Cortex of kidney (tissue), 1 donor: ENCODE measurements around the gene PDE2A.

Experiments
- DNase-seq: peaks from one replicate; lab custom pipeline; 2025; lab: John Stamatoyannopoulos, UW

The PDE2A gene

GRCh38 chr11:72635309-72635915 lies 38.8 kb downstream of the PDE2A start:
- DNase-seq = no peak

- DNase-seq = no peak
Observed at GRCh38 chr11:72634472-72635095, 39.6 kb downstream of the PDE2A start.

GRCh38 chr11:72634016-72634415 lies 40.2 kb downstream of the PDE2A start:
- no peak for DNase-seq

GRCh38 chr11:72633068-72633467 lies 41.2 kb downstream of the PDE2A start:
- no peak for DNase-seq

GRCh38 chr11:72631806-72632731 lies 42.2 kb downstream of the PDE2A start:
- no peak for DNase-seq

GRCh38 chr11:72630104-72630852 lies 43.9 kb downstream of the PDE2A start:
- no peak for DNase-seq

DNA sequence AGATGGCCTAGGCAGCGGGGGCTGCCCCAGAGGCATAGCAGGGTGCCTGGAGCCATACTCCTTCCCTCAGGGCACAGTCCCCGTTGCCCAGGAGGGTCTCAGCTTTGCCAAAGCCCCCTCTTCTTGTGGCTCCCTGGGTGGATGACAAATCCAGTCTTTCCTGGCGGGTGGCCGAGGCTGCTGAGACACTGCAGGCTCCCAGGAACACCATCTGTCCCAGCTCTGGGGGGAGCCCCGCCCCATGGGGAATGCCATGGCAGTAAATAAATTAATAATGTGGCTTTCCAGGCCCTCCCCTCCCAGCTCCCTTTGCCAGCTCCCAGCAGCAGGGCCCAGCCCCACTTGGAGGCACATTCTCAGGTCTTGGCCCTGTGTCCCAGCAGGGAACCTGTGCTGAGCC lies 45.0 kb downstream of the PDE2A start:
- DNase-seq = no peak

GRCh38 chr11:72627594-72628281 lies 46.5 kb downstream of the PDE2A start:
- no peak for DNase-seq

DNA sequence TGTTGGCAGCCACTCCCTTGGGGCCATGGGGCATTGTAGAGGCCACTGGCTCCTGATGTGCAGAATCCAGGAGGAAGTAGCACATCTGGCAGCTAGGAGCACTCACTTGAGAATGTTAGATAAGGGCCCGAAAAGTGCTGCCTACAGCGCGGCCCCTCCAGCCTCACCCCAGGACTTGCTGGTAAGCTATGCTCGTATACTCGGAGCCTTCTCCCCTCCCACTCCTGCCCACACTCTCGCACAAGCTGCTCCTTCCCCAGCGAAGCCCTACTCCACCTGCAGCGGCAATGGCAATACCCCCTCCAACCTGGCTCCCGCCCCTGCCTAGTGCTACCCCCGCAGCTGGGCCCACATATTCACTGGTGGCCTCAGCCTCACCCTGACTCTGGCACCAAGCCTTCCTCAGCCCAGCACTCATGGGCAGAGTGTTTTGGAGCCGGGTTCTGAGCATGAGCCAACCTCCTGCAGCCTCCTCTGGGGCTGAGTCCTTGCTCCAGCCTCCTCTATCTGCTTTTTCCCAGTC lies 47.7 kb downstream of the PDE2A start:
- no peak for DNase-seq

DNA sequence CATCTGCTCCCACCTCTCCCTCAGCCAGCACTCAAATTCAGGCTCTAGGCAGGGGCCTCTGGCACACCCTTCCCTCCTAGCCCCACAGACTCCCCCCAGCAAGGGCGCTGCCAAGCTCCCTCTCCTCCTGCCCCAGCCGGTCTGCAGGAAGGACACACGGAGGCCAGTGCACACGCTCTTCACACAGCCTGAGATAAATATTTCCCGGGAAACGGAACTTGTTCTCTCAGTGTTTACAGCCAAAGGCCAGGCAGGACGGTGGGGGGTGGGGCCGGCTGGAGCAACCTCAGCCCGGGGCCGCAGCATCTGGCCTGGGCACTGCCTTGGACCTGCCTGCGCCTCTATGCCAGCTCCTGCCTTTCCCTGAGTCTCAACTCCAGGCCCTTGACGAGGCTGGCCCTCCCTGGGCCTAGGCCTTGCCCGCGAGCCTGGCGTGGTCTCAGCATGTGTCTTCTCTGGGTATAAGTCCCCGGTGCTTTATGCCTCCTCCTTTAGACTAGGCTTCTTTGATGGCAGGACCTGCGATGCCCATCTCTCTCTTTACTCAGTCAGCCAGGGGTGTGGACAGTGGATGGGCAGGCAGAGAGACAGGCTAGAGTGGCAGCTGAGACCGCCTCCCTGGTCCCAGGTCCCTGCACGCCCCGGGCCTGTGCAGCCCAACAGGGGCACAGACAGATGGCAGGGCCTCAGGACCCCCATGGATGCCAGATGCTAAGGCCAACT lies 48.4 kb downstream of the PDE2A start:
- DNase-seq = no peak

GRCh38 chr11:72624496-72625201 lies 49.6 kb downstream of the PDE2A start:
- no peak for DNase-seq

DNA sequence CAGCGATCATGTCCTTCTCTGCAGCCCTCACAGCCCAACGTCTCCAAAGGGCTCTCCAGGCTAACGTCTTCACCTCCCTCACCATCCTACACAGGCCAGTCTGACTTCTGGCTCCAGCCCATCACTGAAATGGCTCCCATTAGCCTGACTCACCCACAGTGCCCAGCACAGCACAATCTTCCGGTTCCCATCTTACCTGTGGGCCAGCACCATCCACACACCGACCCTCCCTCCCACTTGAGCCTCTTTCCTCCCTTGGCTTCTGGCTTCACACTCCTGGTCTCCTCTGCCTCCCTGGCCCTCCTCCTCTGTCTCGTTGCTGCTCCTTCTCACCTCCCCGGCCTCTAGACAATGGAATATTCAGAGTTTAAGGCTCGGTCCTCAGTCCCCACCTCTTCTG lies 51.2 kb downstream of the PDE2A start:
- no peak for DNase-seq

DNA sequence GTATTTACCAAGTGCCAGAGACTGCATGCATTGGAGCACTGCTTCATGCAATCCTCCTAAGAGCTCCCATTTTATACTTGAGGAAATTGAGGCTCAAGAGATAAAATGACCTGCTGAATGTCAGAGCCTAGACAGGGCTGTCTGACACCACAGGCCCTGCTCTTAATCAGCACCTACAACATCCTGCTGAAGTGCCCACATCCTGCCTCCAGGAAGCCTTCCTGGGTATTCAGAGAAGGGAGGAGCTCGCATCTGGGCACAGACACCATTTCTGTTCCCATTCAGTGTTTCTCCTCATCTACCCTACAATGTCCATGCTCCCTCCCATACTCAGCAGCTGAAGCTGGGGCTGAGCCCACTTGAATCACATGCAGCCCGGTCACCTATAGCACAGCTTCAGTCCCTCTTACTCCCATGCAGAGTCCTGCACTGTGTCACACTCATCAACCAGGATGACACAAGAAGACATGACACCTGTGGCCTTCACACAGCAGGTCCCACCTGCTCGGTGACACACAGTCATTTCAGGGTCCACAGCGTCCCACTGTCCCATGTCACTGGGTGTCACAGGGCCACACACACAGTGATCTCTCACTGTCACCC lies 53.1 kb downstream of the PDE2A start:
- DNase-seq = no peak

GRCh38 chr11:72618803-72619202 lies 55.4 kb downstream of the PDE2A start:
- DNase-seq = no peak

- DNase-seq = no peak
Observed at GRCh38 chr11:72617080-72617762, 57.0 kb downstream of the PDE2A start.

DNA sequence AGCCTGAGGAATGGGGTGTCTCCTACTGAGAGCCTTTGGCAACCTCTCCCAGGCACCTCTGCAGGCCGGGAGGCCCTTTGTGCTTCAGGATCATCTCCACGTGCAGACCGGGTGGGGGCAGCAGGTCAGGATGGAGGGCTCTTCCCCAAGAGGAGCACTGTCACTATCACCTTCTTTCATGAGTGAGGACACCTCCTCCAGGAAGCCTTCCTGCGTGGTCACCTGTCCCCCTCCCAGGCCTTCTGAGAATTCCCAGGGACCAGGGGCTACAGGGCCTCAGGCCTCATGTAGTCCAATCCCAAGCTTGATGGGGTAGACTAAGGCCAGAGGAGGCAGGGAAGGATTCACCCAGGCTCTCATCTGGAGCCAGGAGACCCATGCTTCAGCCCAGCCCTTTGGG lies 57.6 kb downstream of the PDE2A start:
- no peak for DNase-seq

GRCh38 chr11:72615329-72615728 lies 58.9 kb downstream of the PDE2A start:
- DNase-seq = no peak

GRCh38 chr11:72614381-72614780 lies 59.8 kb downstream of the PDE2A start:
- DNase-seq = no peak

GRCh38 chr11:72613977-72614376 lies 60.2 kb downstream of the PDE2A start:
- DNase-seq = no peak
